IPS DF 6.9 (cell line): Measurements from ENCODE around the gene TEC.

Source experiments
- DNase-seq: peaks from one replicate; pipeline ENCODE4 v3.0.0-alpha.2; 2013; ENCODE audit warnings: low read depth, low spot score
- H3K27ac ChIP-seq: one replicate; pipeline ENCODE4 v1.5.1; 2013; ENCODE audit warnings: low read length, control low read depth
- H3K27me3 ChIP-seq: 2 replicates; pipeline ENCODE4 v1.6.1; 2013; ENCODE audit warnings: mild to moderate bottlenecking, low read length; ENCODE audit not compliant: control insufficient read depth, insufficient read depth
- H3K36me3 ChIP-seq: 2 replicates; pipeline ENCODE4 v1.6.1; 2013; ENCODE audit warnings: low read length; ENCODE audit not compliant: control insufficient read depth, insufficient read depth
- H3K4me1 ChIP-seq: 2 replicates; pipeline ENCODE4 v1.6.1; 2013; ENCODE audit warnings: low read length; ENCODE audit not compliant: control insufficient read depth, insufficient read depth
- H3K4me3 ChIP-seq: 2 replicates; pipeline ENCODE4 v1.5.1; 2013; ENCODE audit warnings: mild to moderate bottlenecking, low read length
- H3K9me3 ChIP-seq: 2 replicates; pipeline ENCODE4 v1.6.1; 2013; ENCODE audit warnings: low read length, inconsistent platforms; ENCODE audit not compliant: control insufficient read depth, insufficient read depth
- WGBS: extraction: QIAGEN DNeasy Blood & Tissue Kit; methylation state at CpG from one replicate; pipeline ENCODE4 v1.1.7; 2013; ENCODE audit warnings: mixed read lengths, missing lambda C conversion rate; ENCODE audit not compliant: insufficient read length, insufficient coverage; 5-methylcytosine and 5-hydroxymethylcytosine counted together

TEC gene

GRCh38 chr4:48243429-48243828, 26.2 kb downstream of the TEC start:
- Histone ChIP-seq H3K4me3 (no peak overlapping the region), H3K36me3 (no peaks in the 10 kb centered on the region), H3K27me3 (no peaks in the 10 kb centered on the region), H3K9me3 (no peaks in the 10 kb centered on the region), H3K27ac (no peak overlapping the region), H3K4me1 (no peaks in the 10 kb centered on the region)
- no CpG with 5 or more reads among the region's 3 CpGs for WGBS
- no peak for DNase-seq

GRCh38 chr4:48242511-48243195, 27.0 kb downstream of the TEC start:
- no peak for DNase-seq
- H3K9me3 ChIP-seq: no peaks in the 10 kb centered on the region
- no peaks in the 10 kb centered on the region for H3K36me3 ChIP-seq
- no peaks in the 10 kb centered on the region for H3K4me1 ChIP-seq
- no peak overlapping the region for H3K4me3 ChIP-seq
- WGBS: no CpG with 5 or more reads among the region's 1 CpG
- H3K27me3 ChIP-seq: no peaks in the 10 kb centered on the region
- no peak overlapping the region for H3K27ac ChIP-seq

GRCh38 chr4:48241731-48242130, 27.9 kb downstream of the TEC start:
- no peak overlapping the region for H3K4me3 ChIP-seq
- WGBS: 100% methylated on average over 1 of the region's 2 CpGs
- no peaks in the 10 kb centered on the region for H3K4me1 ChIP-seq
- no peak overlapping the region for H3K27ac ChIP-seq
- no peak for DNase-seq
- H3K9me3 ChIP-seq: no peaks in the 10 kb centered on the region
- no peaks in the 10 kb centered on the region for H3K27me3 ChIP-seq
- H3K36me3 ChIP-seq: no peaks in the 10 kb centered on the region

GRCh38 chr4:48237996-48238645, 31.5 kb downstream of the TEC start:
- Histone ChIP-seq H3K27me3 (no peaks in the 10 kb centered on the region), H3K27ac (no peak overlapping the region), H3K4me3 (no peak overlapping the region), H3K9me3 (no peaks in the 10 kb centered on the region), H3K4me1 (no peaks in the 10 kb centered on the region), H3K36me3 (no peaks in the 10 kb centered on the region)
- WGBS: no CpG with 5 or more reads among the region's 4 CpGs
- DNase-seq: no peak

- Histone ChIP-seq H3K4me1 (no peaks in the 10 kb centered on the region), H3K9me3 (no peaks in the 10 kb centered on the region), H3K4me3 (no peak overlapping the region), H3K36me3 (no peaks in the 10 kb centered on the region), H3K27ac (no peak overlapping the region), H3K27me3 (no peaks in the 10 kb centered on the region)
- no CpG with 5 or more reads among the region's 1 CpG for WGBS
- DNase-seq: no peak
Measured at GRCh38 chr4:48235050-48235449, 34.6 kb downstream of the TEC start.

- Histone ChIP-seq H3K36me3 (no peaks in the 10 kb centered on the region), H3K27ac (no peak overlapping the region), H3K27me3 (no peaks in the 10 kb centered on the region), H3K4me1 (no peaks in the 10 kb centered on the region), H3K9me3 (no peaks in the 10 kb centered on the region), H3K4me3 (no peak overlapping the region)
- no CpG with 5 or more reads among the region's 2 CpGs for WGBS
- DNase-seq: no peak
Measured at GRCh38 chr4:48234575-48234974, 35.1 kb downstream of the TEC start.

GRCh38 chr4:48228949-48229348, 40.7 kb downstream of the TEC start:
- DNase-seq: no peak

GRCh38 chr4:48227662-48228061, 42.0 kb downstream of the TEC start:
- WGBS: no CpG with 5 or more reads among the region's 4 CpGs
- no peaks in the 10 kb centered on the region for H3K27me3 ChIP-seq
- H3K27ac ChIP-seq: no peak overlapping the region

More at GRCh38 chr4:48228949-48229348, 40.7 kb downstream of the TEC start:
- H3K27ac ChIP-seq: no peak overlapping the region
- H3K4me3 ChIP-seq: no peak overlapping the region
- no peaks in the 10 kb centered on the region for H3K9me3 ChIP-seq
- no peaks in the 10 kb centered on the region for H3K27me3 ChIP-seq
- 0 out of 2 replicates have a peak, but pooled peaks cover 1% of the 10 kb centered on the region for H3K4me1 ChIP-seq
- no peaks in the 10 kb centered on the region for H3K36me3 ChIP-seq
- no CpG with 5 or more reads among the region's 1 CpG for WGBS

GRCh38 chr4:48226199-48226598, 43.4 kb downstream of the TEC start:
- Histone ChIP-seq H3K36me3 (no peaks in the 10 kb centered on the region), H3K27me3 (no peaks in the 10 kb centered on the region), H3K9me3 (no peaks in the 10 kb centered on the region), H3K4me3 (no peak overlapping the region), H3K27ac (no peak overlapping the region), H3K4me1 (0 out of 2 replicates have a peak, but pooled peaks cover 1% of the 10 kb centered on the region)
- no peak for DNase-seq
- no CpG with 5 or more reads among the region's 4 CpGs for WGBS

More at GRCh38 chr4:48227662-48228061, 42.0 kb downstream of the TEC start:
- Histone ChIP-seq H3K9me3 (no peaks in the 10 kb centered on the region), H3K4me1 (0 out of 2 replicates have a peak, but pooled peaks cover 1% of the 10 kb centered on the region), H3K4me3 (no peak overlapping the region), H3K36me3 (no peaks in the 10 kb centered on the region)
- no peak for DNase-seq

GRCh38 chr4:48225368-48226141, 44.1 kb downstream of the TEC start:
- WGBS: no CpG with 5 or more reads among the region's 7 CpGs
- H3K4me1 ChIP-seq: 0 out of 2 replicates have a peak, but pooled peaks cover 1% of the 10 kb centered on the region
- H3K9me3 ChIP-seq: no peaks in the 10 kb centered on the region
- H3K27ac ChIP-seq: no peak overlapping the region
- DNase-seq: peak; percentile 11
- H3K27me3 ChIP-seq: no peaks in the 10 kb centered on the region
- H3K4me3 ChIP-seq: no peak overlapping the region
- H3K36me3 ChIP-seq: no peaks in the 10 kb centered on the region
